Muscle of back (tissue), 11 donors: Measurements from ENCODE around the gene ALPI. TPM values are rescaled to one million over a fixed set of nuclear protein-coding genes. Genes with fewer than 3 reads are reported as not detected.

ENCODE experiments used
- DNase-seq, 3 donors: peaks; one replicate each; pipeline versions ENCODE4 v3.0.0 to v3.0.0-alpha.2; 2013
- polyA plus RNA-seq, 10 donors: library from polyadenylated mRNA; unstranded; fragments of 120-200 nt; gene quantifications; one replicate each; pipeline ENCODE4 v1.2.1, GENCODE V29; 2013; ENCODE audit not compliant: insufficient read length in 10 of 10

ALPI gene
- polyA plus RNA-seq, 10 donors = not detected

DNA sequence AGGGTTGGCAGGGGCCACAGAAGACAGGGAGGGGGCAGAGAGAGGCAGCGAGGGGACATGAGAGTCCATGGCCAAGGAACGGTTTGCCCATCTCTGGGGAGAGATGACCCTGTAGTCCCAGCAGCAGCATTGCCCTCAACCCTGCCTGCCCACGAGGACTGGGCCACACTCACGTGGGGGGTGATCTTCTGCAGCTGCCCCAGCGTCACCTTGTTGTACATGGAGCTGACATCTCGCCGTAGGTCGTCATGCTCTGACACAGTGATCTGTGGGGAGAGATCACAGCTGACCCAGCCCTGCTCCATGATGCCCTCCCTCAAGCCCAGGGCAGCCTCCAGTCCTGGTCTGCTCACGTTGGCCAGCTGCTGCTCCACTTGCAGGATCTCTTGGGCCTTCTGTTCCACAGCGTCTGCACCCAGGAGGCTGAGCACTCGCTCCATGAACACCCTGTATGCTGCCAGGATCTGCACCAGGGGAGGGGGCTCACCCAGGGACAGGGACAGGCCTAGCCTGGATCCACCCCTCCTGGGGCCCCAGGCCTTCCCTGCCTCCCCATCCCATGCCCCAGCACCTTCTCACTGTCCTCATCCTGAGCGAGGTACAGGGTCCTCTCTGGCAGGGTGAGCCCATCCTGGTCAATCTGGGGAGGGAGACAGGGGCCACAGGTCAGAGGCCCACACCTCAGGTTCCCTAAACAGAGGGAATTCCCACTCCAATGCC lies 28.8 kb downstream of the ALPI start:
- no peak for DNase-seq

- no peak for DNase-seq
Measured at GRCh38 chr2:232485348-232485756, 29.4 kb downstream of the ALPI start.

- DNase-seq = no peak
Measured at GRCh38 chr2:232485757-232486557, 30.0 kb downstream of the ALPI start.

GRCh38 chr2:232486558-232487384 lies 30.8 kb downstream of the ALPI start:
- no peak for DNase-seq

- no peak for DNase-seq
Measured at GRCh38 chr2:232487385-232488096, 31.6 kb downstream of the ALPI start, which contains the start of gene ECEL1. ECEL1 (minus strand) TSS chr2:232487834; CDS start chr2:232486653, 1,181 bp downstream.

DNA sequence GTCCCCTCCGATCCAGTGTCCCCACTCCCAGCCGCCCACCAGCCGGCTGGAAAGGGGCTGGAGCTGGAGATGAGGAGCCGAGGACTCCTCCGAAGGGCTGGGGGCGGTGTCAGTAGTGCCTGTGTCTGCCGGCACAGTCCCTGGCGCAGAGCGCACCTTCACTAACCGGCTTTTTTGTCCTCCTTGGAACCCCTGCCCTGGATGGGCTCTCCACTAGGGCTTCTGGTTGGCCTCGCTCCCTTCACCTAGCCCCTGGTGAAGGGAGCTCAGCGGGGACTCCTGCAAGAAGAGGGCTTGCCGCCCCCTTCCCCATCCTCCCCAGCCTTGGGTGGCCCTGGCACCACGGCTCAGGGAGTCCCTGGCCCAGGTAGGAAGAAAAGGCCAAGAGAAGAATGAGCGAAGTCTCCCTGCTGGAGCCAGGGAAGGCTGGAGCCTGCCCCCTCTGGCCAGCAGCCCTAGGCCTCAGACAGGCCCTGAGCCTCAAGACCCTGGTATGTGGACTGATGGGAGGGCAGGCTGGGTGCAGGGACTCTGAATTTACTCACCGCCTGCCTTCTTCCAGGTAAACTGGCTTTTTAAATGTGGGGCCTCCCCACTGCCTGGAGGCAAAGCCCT lies 32.3 kb downstream of the ALPI start:
- DNase-seq = no peak

DNA sequence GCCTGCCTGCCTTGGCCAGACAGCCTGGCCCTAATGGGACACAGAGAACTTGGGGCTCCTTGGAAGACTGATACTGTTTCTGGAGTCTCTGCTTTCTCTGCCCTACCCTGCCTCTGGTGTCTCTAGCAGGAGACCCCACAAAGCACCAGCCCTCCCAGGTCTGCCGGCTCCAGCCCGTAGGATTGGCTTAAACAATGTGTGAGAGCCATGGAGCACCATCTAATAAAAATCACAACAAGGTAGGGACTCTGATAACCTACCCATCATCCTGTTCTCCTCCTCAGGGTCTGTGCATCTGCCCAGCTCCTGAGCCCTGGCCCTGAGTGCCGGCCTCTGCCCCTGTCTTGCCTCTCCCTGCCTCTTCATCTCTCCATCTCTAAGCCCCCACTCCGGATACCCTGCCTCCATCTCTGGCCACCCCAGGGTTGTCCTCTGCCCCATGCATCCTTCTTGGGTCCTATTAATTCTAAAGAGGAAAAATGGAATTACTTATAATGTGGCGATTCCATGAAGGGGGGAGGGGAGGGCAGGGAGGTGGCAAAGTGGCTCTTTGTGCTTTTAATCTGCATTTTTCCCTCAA lies 32.9 kb downstream of the ALPI start:
- DNase-seq = no peak

DNA sequence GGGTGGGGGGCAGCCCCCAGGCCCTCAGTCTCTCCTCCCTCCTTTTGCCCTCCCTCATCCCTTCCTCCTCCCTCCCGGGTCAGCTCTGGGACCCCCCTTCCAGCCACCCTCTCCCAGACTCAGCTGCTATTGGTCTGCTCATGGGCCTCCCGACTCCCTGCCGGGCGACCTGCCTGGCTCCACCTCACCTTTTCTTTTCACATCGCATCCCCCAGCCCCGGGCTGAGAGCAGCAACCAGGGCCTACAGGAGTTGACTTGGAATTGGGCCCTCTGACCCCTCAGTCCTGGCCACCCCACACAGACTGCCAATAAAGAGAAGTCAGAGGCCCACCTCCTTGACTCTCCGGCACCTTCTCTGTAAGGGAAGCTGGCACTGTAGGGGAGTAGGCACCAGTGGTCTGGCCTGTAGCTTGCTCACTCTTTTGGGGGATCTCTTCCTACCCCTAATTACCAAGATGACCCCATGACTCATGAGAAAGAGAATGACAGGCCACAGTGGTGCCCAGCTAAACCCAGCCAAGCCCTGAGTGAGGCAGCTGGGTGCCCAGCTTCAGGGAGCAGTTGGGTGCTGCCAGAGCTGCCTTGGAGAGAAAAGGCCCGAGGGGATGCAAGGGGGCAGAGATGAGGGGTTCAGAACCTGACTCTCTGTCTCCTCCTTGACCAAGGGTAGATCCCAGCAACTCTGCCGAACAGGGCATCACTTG lies 33.7 kb downstream of the ALPI start:
- DNase-seq = no peak

DNA sequence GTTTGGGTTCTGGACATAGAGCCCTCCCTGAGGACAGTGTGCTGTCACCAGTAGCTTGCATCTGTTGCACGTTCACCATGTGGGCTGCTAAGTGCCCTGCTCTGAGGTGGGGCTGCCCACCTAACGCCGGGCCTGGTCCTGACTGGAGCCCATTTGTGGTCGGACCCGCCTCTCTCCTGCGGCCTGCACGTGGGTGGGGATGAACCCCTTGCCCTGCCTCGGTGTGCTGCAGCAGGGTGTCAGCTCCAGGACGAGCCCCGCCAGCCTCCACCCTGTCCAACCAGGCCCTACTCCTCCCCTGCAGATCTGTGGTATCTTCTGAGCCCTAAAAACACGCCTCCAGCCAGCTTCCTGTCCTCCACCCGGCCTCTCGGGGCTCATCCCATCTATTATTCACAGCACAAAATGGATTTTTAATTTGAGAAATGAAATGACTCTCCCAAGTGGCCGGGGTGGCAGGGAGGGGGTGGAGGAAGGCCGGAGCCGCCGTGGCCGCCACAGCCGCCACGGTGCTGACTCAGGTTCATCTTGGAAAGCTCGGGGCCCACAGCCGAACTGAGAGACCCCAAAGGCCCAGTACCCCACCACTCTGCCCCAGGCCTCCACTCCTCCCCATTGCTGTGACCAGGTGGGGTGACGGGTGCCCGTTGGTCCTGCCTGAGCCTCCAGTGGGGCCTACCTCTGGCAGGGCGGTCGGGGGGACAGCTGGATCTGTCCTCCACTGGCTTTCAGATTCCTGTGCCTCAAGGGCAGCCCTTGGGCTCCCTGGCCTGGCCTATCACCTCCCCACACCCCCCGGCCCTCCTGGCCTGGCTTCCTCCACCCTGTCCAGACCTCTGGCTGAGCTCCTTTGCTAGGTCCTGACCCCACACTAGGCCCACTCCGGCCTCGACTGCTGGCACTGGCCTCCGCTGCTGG lies 34.5 kb downstream of the ALPI start:
- no peak for DNase-seq

DNA sequence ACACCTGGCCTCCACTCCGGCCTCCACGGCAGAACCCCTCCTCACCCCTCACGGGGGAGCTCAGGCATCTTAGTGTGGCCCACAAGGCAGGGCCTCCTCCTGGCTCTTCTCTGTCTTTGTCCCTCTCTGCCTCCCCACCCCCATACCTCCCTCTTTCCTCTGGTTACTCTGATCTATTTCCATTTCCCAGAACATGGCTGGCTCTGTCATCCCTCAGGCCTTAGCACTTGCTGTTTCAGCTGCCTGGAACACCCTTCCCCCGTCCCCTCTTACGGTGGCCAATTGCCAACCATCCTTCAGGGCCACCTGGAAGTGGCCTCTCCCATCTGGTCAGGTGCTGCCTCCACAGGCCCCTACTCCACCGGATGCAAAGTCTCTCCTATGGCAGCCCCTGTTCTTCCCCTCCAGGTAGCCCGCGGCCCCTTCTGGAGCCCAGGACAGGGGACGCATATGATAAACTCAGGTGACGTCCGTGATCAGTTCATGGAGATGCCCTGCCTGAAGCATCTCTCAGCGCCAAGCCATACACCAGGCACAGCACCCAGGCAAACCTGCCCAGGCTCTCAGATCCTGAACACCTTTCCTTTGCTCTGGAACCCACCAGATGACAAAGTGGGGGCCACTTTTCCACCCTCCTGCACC lies 35.3 kb downstream of the ALPI start:
- no peak for DNase-seq

DNA sequence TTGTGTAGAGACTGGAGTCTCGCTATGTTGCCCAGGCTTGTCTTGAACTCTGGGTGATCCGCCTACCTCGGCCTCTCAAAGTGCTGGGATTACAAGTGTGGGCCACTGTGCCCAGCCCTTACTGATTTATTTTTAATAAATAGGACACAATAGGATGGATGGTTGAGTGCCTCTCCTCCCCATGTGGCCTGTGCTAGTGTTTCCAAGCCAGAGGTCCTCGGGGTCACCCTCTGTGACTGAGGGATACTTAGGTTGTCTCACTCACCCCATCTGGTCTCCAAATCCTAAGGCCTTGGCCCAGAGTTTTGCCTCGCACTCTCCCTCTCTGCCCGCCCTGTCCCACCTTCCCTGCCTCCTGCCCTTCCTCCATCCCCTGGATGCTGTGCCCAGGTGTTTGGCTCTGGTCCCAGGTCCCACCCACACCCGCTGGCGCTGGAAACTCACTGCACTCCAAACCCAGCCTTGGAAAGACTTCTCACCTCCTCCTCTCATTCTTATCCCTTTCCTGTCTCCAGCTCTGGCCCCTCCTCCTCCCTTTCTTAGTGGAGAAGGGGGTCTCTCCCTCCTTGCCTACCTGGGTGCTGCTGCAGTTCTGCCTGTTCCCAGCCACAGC lies 36.4 kb downstream of the ALPI start:
- no peak for DNase-seq

- DNase-seq = no peak
Measured at GRCh38 chr2:232492963-232493700, 37.2 kb downstream of the ALPI start.

DNA sequence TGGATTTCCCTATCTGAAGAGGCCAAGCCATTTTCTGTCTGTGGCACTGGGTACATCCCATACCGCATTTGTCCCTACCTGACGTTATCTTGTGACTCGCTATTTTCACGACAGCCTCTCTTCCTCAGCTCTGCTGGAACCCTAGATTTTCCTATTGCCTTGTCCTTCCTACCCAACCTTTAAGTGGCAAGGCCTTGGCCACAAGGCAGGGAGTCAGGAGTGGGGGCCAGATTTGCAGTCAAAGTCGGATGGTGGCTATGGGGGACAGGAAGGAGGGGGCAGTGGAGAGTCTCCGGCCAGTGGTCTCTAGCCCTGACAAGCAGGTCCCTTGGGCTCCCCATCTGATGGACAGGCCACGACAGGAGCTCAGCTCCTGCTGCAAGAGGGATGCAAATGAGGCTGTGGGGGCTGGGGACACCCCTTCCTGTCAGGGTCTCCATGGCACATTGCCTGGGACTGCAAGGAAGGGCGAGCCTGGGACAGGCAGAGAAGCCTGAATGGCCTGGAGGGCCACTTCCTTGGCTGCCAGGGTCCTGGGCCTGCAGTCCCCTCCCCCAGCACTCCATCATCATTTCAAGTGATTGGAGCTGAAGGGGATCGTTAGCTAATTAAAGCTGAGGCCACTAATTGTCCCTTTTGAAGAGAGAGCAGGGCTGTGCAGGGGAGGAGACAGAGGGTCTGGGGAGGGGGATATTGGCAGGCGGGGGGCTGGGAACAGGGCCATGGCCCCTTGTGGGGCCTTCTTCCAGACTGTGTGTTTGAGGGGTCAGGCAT lies 37.9 kb downstream of the ALPI start:
- DNase-seq = no peak

GRCh38 chr2:232494542-232494941 lies 38.6 kb downstream of the ALPI start:
- DNase-seq = no peak

GRCh38 chr2:232495292-232495691 lies 39.3 kb downstream of the ALPI start:
- DNase-seq = no peak

- no peak for DNase-seq
Measured at GRCh38 chr2:232496501-232497270, 40.7 kb downstream of the ALPI start.
